H9 (cell line): Measurements from ENCODE around the gene IFNK. TPM values are rescaled to one million over a fixed set of nuclear protein-coding genes. Genes with fewer than 3 reads are reported as not detected.
A peak's percentile ranks its signal among the peaks of the same experiment; 100 is the strongest.

Source experiments
- DNase-seq: peaks from one replicate; pipeline ENCODE4 v3.0.0-alpha.2; 2017
- H2AFZ ChIP-seq: one replicate; pipeline ENCODE4 v1.6.1; 2013; ENCODE audit warnings: mild to moderate bottlenecking, low read length, control low read depth, moderate library complexity
- H2AK5ac ChIP-seq: 2 replicates; pipeline ENCODE4 v1.6.1; 2013; ENCODE audit warnings: low read length, control low read depth, mixed read lengths; ENCODE audit not compliant: insufficient read length
- H2BK120ac ChIP-seq: one replicate; pipeline ENCODE4 v1.6.1; 2013; ENCODE audit warnings: low read depth, mild to moderate bottlenecking, low read length, control low read depth, inconsistent platforms; ENCODE audit not compliant: poor library complexity, severe bottlenecking
- H2BK12ac ChIP-seq: 2 replicates; pipeline ENCODE4 v1.6.1; 2013; ENCODE audit warnings: low read length, control low read depth, mixed read lengths, low read depth; ENCODE audit not compliant: insufficient read length
- H2BK15ac ChIP-seq: 2 replicates; pipeline ENCODE4 v1.6.1; 2013; ENCODE audit warnings: low read depth, low read length, control low read depth
- H2BK20ac ChIP-seq: one replicate; pipeline ENCODE4 v1.6.1; 2013; ENCODE audit warnings: low read depth, mild to moderate bottlenecking, low read length, control low read depth, inconsistent platforms; ENCODE audit not compliant: poor library complexity, severe bottlenecking
- H2BK5ac ChIP-seq: 2 replicates; pipeline ENCODE4 v1.6.1; 2013; ENCODE audit warnings: low read length, control low read depth, mixed read lengths; ENCODE audit not compliant: insufficient read length
- H3K14ac ChIP-seq: 2 replicates; pipeline ENCODE4 v1.6.1; 2013; ENCODE audit warnings: low read length, control low read depth; ENCODE audit not compliant: insufficient read depth
- H3K18ac ChIP-seq: 2 replicates; pipeline ENCODE4 v1.6.1; 2013; ENCODE audit warnings: low read depth, mild to moderate bottlenecking, mixed read lengths, low read length, control low read depth; ENCODE audit not compliant: insufficient read length
- H3K23ac ChIP-seq: 2 replicates; pipeline ENCODE4 v1.6.1; 2013; ENCODE audit warnings: low read length, control low read depth, mixed read lengths, low read depth; ENCODE audit not compliant: insufficient read length
- H3K23me2 ChIP-seq: 2 replicates; pipeline ENCODE4 v1.6.1; 2013; ENCODE audit warnings: low read depth, mild to moderate bottlenecking, mixed read lengths, low read length, control low read depth; ENCODE audit not compliant: insufficient read length, poor library complexity, severe bottlenecking
- H3K27ac ChIP-seq: 2 replicates; pipeline ENCODE4 v1.5.1; 2013; ENCODE audit warnings: low read length, control low read depth, mixed read lengths, low read depth; ENCODE audit not compliant: insufficient read length
- H3K27me3 ChIP-seq: 2 replicates; pipeline ENCODE4 v1.6.1; 2013; ENCODE audit warnings: low read length, control low read depth, inconsistent platforms; ENCODE audit not compliant: insufficient read depth
- H3K4ac ChIP-seq: 2 replicates; pipeline ENCODE4 v1.6.1; 2013; ENCODE audit warnings: low read depth, mild to moderate bottlenecking, control low read depth, inconsistent platforms, low read length, moderate library complexity
- H3K4me1 ChIP-seq: 2 replicates; pipeline ENCODE4 v1.6.1; 2013; ENCODE audit warnings: low read length, control low read depth, inconsistent platforms; ENCODE audit not compliant: insufficient read depth
- H3K4me2 ChIP-seq: 2 replicates; pipeline ENCODE4 v1.6.1; 2013; ENCODE audit warnings: low read length, control low read depth, mixed read lengths; ENCODE audit not compliant: insufficient read length, insufficient read depth
- H3K56ac ChIP-seq: 2 replicates; pipeline ENCODE4 v1.6.1; 2013; ENCODE audit warnings: low read depth, mild to moderate bottlenecking, mixed read lengths, low read length, control low read depth; ENCODE audit not compliant: insufficient read length
- H3K79me1 ChIP-seq: 2 replicates; pipeline ENCODE4 v1.6.1; 2013; ENCODE audit warnings: low read depth, mild to moderate bottlenecking, moderate library complexity, low read length, control low read depth, inconsistent platforms; ENCODE audit not compliant: insufficient read depth, poor library complexity, severe bottlenecking
- H3K79me2 ChIP-seq: 2 replicates; pipeline ENCODE4 v1.6.1; 2013; ENCODE audit warnings: low read length, control low read depth, inconsistent platforms; ENCODE audit not compliant: insufficient read depth
- H3K9ac ChIP-seq: 2 replicates; pipeline ENCODE4 v1.6.1; 2013; ENCODE audit warnings: low read length, control low read depth, mixed read lengths; ENCODE audit not compliant: insufficient read length; ENCODE audit errors: extremely low read depth
- H3K9me3 ChIP-seq: one replicate; pipeline ENCODE4 v1.6.1; 2013; ENCODE audit warnings: low read depth, low read length, inconsistent platforms; ENCODE audit not compliant: control insufficient read depth
- H3T11ph ChIP-seq: one replicate; pipeline ENCODE4 v1.6.1; 2013; ENCODE audit warnings: mild to moderate bottlenecking, low read length, control low read depth, inconsistent platforms
- H4K20me1 ChIP-seq: one replicate; pipeline ENCODE4 v1.6.1; 2013; ENCODE audit not compliant: control insufficient read depth, insufficient read length, insufficient read depth
- H4K5ac ChIP-seq: 2 replicates; pipeline ENCODE4 v1.6.1; 2013; ENCODE audit warnings: low read depth, mild to moderate bottlenecking, mixed read lengths, low read length, control low read depth; ENCODE audit not compliant: insufficient read length
- H4K8ac ChIP-seq: replicated peaks from 2 replicates; pipeline ENCODE4 v1.6.1; 2013; ENCODE audit warnings: low read length, control low read depth, mixed read lengths, low read depth; ENCODE audit not compliant: insufficient read length
- H4K91ac ChIP-seq: 2 replicates; pipeline ENCODE4 v1.6.1; 2013; ENCODE audit warnings: low read depth, mild to moderate bottlenecking, moderate library complexity, mixed read lengths, low read length, control low read depth; ENCODE audit not compliant: insufficient read length
- H3K27ac Mint-ChIP-seq, 3 experiments: 2 replicates in 2 of 3; 3 replicates in 1 of 3; pipeline ENCODE4 v1.8.0; 2020 to 2021; ENCODE audit warnings: mixed read lengths in 3 of 3, mild to moderate bottlenecking in 1 of 3, moderate library complexity in 1 of 3
- H3K27me3 Mint-ChIP-seq: 2 replicates; pipeline ENCODE4 v1.8.0; 2021; ENCODE audit warnings: low read depth, mild to moderate bottlenecking, moderate library complexity, mixed read lengths
- H3K36me3 Mint-ChIP-seq, 3 experiments: 2 replicates in 2 of 3; 3 replicates in 1 of 3; pipeline ENCODE4 v1.8.0; 2020 to 2021; ENCODE audit warnings: low read depth in 3 of 3, mixed read lengths in 3 of 3; ENCODE audit not compliant: insufficient read depth in 1 of 3
- H3K4me1 Mint-ChIP-seq, 2 experiments: 2 replicates each; pipeline ENCODE4 v1.8.0; 2020; ENCODE audit warnings: mixed read lengths in 2 of 2
- H3K4me3 Mint-ChIP-seq, 2 experiments: 2 replicates in 1 of 2; 3 replicates in 1 of 2; pipeline ENCODE4 v1.8.0; 2020 to 2021; ENCODE audit warnings: mild to moderate bottlenecking in 2 of 2, mixed read lengths in 2 of 2, moderate library complexity in 1 of 2
- H3K9me3 Mint-ChIP-seq, 2 experiments: 2 replicates in 1 of 2; 3 replicates in 1 of 2; pipeline ENCODE4 v1.8.0; 2020; ENCODE audit warnings: mild to moderate bottlenecking in 2 of 2, mixed read lengths in 2 of 2, moderate library complexity in 1 of 2
- WGBS: extraction: QIAGEN DNeasy Blood & Tissue Kit; methylation state at CpG from one replicate; pipeline ENCODE4 v1.1.7; 2013; ENCODE audit warnings: missing lambda C conversion rate, low lambda C conversion rate, mixed read lengths; ENCODE audit not compliant: insufficient read length; ENCODE audit errors: extremely low coverage; 5-methylcytosine and 5-hydroxymethylcytosine counted together
- total RNA-seq: library from RNA; stranded (reverse); gene quantifications from 2 replicates; pipeline ENCODE4 v1.2.1, GENCODE V29; 2021
- TF ChIP-seq, protein P1 (sequence below): fragments of 200-600 bp; sonication (generic); conservative IDR thresholded peaks from 3 replicates; pipeline ENCODE4 v1.8.0; 2021; ENCODE audit warnings: antibody characterized with exemption, mild to moderate bottlenecking

Gene IFNK
- total RNA-seq, 1 experiment from 2014 or later = not detected

DNA sequence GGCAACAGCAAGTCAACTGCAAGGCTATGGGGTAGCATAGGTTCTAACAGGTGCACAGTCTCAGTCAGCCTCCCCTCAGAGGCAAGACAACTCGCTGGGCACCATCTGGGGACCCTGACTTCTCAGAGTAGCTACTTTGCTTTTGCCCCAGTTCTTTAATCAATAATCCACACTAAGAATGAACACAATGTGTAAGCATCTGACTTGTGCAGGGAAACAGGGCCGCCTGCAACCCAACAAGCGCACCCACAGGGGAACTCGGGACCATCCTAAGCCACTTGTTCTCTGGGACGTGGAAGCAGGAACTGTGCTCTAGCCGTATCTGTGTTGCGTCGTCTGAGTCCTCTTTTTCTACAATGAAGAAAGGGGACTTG lies 3.6 kb downstream of the IFNK start:
- no peak overlapping the region for H4K8ac ChIP-seq
- H3K23me2 ChIP-seq = peaks cover 9% of the 10 kb centered on the region
- no peaks in the 10 kb centered on the region for H3K79me1 ChIP-seq
- Mint-ChIP-seq H3K36me3 (peaks cover 0 to 7% (median 1%) of the 10 kb centered on the region in 3 experiments; a peak in 3 of 7 replicates), H3K4me3 (peak overlapping the region; percentile 92 to 98), H3K27ac (peak overlapping the region in 1 of 3 experiments; percentile 94; a peak in 3 of 7 replicates), H3K4me1 (peaks cover 32 to 41% of the 10 kb centered on the region in 2 experiments), H3K27me3 (peaks cover 2% of the 10 kb centered on the region), H3K9me3 (no peaks in the 10 kb centered on the region)
- peak overlapping the region; percentile 51 for H3K9ac ChIP-seq
- no peak overlapping the region for H2BK20ac ChIP-seq
- no peak overlapping the region for H3T11ph ChIP-seq
- H2AK5ac ChIP-seq = no peak overlapping the region
- H3K56ac ChIP-seq = no peak overlapping the region
- H3K14ac ChIP-seq = no peak overlapping the region
- H2BK5ac ChIP-seq = no peak overlapping the region
- peak overlapping the region; percentile 78 for H3K4me2 ChIP-seq
- H3K18ac ChIP-seq = no peak overlapping the region
- no peak overlapping the region for H2BK12ac ChIP-seq
- no CpG with 5 or more reads among the region's 8 CpGs for WGBS
- no peak for DNase-seq
- no peak overlapping the region for H2BK15ac ChIP-seq
- H3K79me2 ChIP-seq = no peaks in the 10 kb centered on the region
- no peak overlapping the region for H3K27ac ChIP-seq
- no peak overlapping the region for H4K91ac ChIP-seq
- no peaks in the 10 kb centered on the region for H4K20me1 ChIP-seq
- H3K23ac ChIP-seq = no peak overlapping the region
- H3K9me3 ChIP-seq = no peaks in the 10 kb centered on the region
- H3K4ac ChIP-seq = no peak overlapping the region
- H4K5ac ChIP-seq = no peak overlapping the region
- no peaks in the 10 kb centered on the region for H3K27me3 ChIP-seq
- TF ChIP-seq, protein P1, sequence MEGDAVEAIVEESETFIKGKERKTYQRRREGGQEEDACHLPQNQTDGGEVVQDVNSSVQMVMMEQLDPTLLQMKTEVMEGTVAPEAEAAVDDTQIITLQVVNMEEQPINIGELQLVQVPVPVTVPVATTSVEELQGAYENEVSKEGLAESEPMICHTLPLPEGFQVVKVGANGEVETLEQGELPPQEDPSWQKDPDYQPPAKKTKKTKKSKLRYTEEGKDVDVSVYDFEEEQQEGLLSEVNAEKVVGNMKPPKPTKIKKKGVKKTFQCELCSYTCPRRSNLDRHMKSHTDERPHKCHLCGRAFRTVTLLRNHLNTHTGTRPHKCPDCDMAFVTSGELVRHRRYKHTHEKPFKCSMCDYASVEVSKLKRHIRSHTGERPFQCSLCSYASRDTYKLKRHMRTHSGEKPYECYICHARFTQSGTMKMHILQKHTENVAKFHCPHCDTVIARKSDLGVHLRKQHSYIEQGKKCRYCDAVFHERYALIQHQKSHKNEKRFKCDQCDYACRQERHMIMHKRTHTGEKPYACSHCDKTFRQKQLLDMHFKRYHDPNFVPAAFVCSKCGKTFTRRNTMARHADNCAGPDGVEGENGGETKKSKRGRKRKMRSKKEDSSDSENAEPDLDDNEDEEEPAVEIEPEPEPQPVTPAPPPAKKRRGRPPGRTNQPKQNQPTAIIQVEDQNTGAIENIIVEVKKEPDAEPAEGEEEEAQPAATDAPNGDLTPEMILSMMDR = no peak
- H3K4me1 ChIP-seq = no peaks in the 10 kb centered on the region; the same call in 1 of the 2 replicates
- no peak overlapping the region for H2AFZ ChIP-seq
- H2BK120ac ChIP-seq = no peak overlapping the region
